Neural crest cell (in vitro differentiated cells): Measurements from ENCODE around the gene GIGYF1. TPM values are rescaled to one million over a fixed set of nuclear protein-coding genes. Genes with fewer than 3 reads are reported as not detected.

Experiments used
- DNase-seq: peaks from one replicate; pipeline ENCODE4 v3.0.0; 2021; ENCODE audit warnings: low read depth, mixed read lengths, low spot score
- H3K27ac Mint-ChIP-seq: one replicate; pipeline ENCODE4 v1.8.0; 2021; ENCODE audit warnings: mild to moderate bottlenecking, mixed read lengths; ENCODE audit not compliant: unreplicated experiment
- H3K27me3 Mint-ChIP-seq: 2 replicates; pipeline ENCODE4 v1.8.0; 2021; ENCODE audit warnings: low read depth, mild to moderate bottlenecking, mixed read lengths
- H3K36me3 Mint-ChIP-seq: 2 replicates; pipeline ENCODE4 v1.8.0; 2021; ENCODE audit warnings: low read depth, mild to moderate bottlenecking, mixed read lengths
- H3K4me1 Mint-ChIP-seq: 2 replicates; pipeline ENCODE4 v1.8.0; 2021; ENCODE audit warnings: mixed read lengths
- H3K4me3 Mint-ChIP-seq: one replicate; pipeline ENCODE4 v1.8.0; 2021; ENCODE audit warnings: mild to moderate bottlenecking, mixed read lengths
- H3K9me3 Mint-ChIP-seq: 2 replicates; pipeline ENCODE4 v1.8.0; 2021; ENCODE audit warnings: mixed read lengths
- CTCF ChIP-seq: fragments of 200-600 bp; sonication (generic); conservative IDR thresholded peaks from 2 replicates; pipeline ENCODE4 v1.5.0; 2021; ENCODE audit warnings: antibody characterized with exemption, mild to moderate bottlenecking
- total RNA-seq: library from RNA; stranded (reverse); gene quantifications from 2 replicates; pipeline ENCODE4 v1.2.1, GENCODE V29; 2021

The GIGYF1 gene
- total RNA-seq, 1 donor from 2014 or later, result 82.9 TPM

GRCh38 chr7:100685049-100685605 is 8.9 kb downstream of the GIGYF1 start:
- no peak for TF ChIP-seq CTCF
- DNase-seq, result no peak
- Mint-ChIP-seq H3K36me3 (peaks cover 2% of the 10 kb centered on the region), H3K4me1 (peaks cover 3% of the 10 kb centered on the region), H3K9me3 (no peaks in the 10 kb centered on the region), H3K27ac (no peak overlapping the region), H3K4me3 (no peak overlapping the region), H3K27me3 (no peaks in the 10 kb centered on the region)

- peaks cover 3% of the 10 kb centered on the region for H3K36me3 Mint-ChIP-seq
- no peaks in the 10 kb centered on the region for H3K27me3 Mint-ChIP-seq
- H3K9me3 Mint-ChIP-seq, result no peaks in the 10 kb centered on the region
- TF ChIP-seq CTCF, result no peak
- no peak for DNase-seq
- H3K4me3 Mint-ChIP-seq, result peak overlapping the region; percentile 19
- no peak overlapping the region for H3K27ac Mint-ChIP-seq
- H3K4me1 Mint-ChIP-seq, result peaks cover 5% of the 10 kb centered on the region
Observed at GRCh38 chr7:100684534-100685042, 9.5 kb downstream of the GIGYF1 start.

- peak overlapping the region; percentile 72 for H3K4me3 Mint-ChIP-seq
- peaks cover 3% of the 10 kb centered on the region for H3K36me3 Mint-ChIP-seq
- H3K4me1 Mint-ChIP-seq, result peaks cover 5% of the 10 kb centered on the region
- DNase-seq, result no peak
- no peak overlapping the region for H3K27ac Mint-ChIP-seq
- TF ChIP-seq CTCF, result no peak
- H3K27me3 Mint-ChIP-seq, result no peaks in the 10 kb centered on the region
- no peaks in the 10 kb centered on the region for H3K9me3 Mint-ChIP-seq
Observed at GRCh38 chr7:100683659-100684533, 10.2 kb downstream of the GIGYF1 start.

- H3K27ac Mint-ChIP-seq, result no peak overlapping the region
- no peaks in the 10 kb centered on the region for H3K9me3 Mint-ChIP-seq
- H3K4me3 Mint-ChIP-seq, result peak overlapping the region; percentile 72
- peaks cover 6% of the 10 kb centered on the region for H3K36me3 Mint-ChIP-seq
- H3K4me1 Mint-ChIP-seq, result peaks cover 5% of the 10 kb centered on the region
- DNase-seq, result no peak
- TF ChIP-seq CTCF, result no peak
- no peaks in the 10 kb centered on the region for H3K27me3 Mint-ChIP-seq
Observed at GRCh38 chr7:100682991-100683658, 10.9 kb downstream of the GIGYF1 start.

GRCh38 chr7:100682228-100682741 is 11.8 kb downstream of the GIGYF1 start:
- no peak overlapping the region for H3K4me3 Mint-ChIP-seq
- H3K4me1 Mint-ChIP-seq, result peaks cover 5% of the 10 kb centered on the region
- no peaks in the 10 kb centered on the region for H3K9me3 Mint-ChIP-seq
- no peak for DNase-seq
- no peaks in the 10 kb centered on the region for H3K27me3 Mint-ChIP-seq
- H3K36me3 Mint-ChIP-seq, result peaks cover 8% of the 10 kb centered on the region
- no peak for TF ChIP-seq CTCF
- no peak overlapping the region for H3K27ac Mint-ChIP-seq
